Panc1 (cell line): ENCODE results near the gene LMNB1. TPM values are rescaled to one million over a fixed set of nuclear protein-coding genes. Genes with fewer than 3 reads are reported as not detected.

Experiments
- ATAC-seq: fragments of 200-7000 bp; cut with Tn5 transposase; 2 replicates; pipeline ENCODE4 v1.9.1; 2020; ENCODE audit warnings: mild to moderate bottlenecking, moderate library complexity
- BruUV-seq: library from RNA; stranded (reverse); fragments of 400-500 nt; replicated peaks from 2 replicates; lab custom pipeline; 2021; lab: Mats Ljungman, UMichigan
- CTCF ChIA-PET: fragments of 300-600 bp; sonication (Branson Sonifier 250); formaldehyde crosslinking; loops from one replicate; lab custom pipeline; 2022; ENCODE audit warnings: antibody characterized with exemption; lab: Charles Lee
- POLR2A ChIA-PET: fragments of 300-600 bp; sonication (Branson Sonifier 250); formaldehyde crosslinking; loops from one replicate; lab custom pipeline; 2022; ENCODE audit warnings: antibody characterized with exemption; lab: Charles Lee
- DNase-seq: peaks from one replicate; pipeline ENCODE4 v3.0.0-alpha.2; 2010; ENCODE audit warnings: low read depth, low spot score
- H3K27ac ChIP-seq: 2 replicates; pipeline ENCODE4 v1.5.1; 2011; ENCODE audit warnings: mild to moderate bottlenecking, low read length, inconsistent platforms
- H3K27me3 ChIP-seq: fragments of 200-500 bp; sonication (Bioruptor generic); 2 replicates; pipeline ENCODE4 v1.6.0; 2014; ENCODE audit warnings: low read length, inconsistent platforms; ENCODE audit not compliant: control insufficient read depth, insufficient read depth
- H3K36me3 ChIP-seq: fragments of 200-500 bp; sonication (Bioruptor generic); 2 replicates; pipeline ENCODE4 v1.5.1; 2014; ENCODE audit warnings: inconsistent platforms, mild to moderate bottlenecking, low read length, moderate library complexity; ENCODE audit not compliant: control insufficient read depth, insufficient read depth
- H3K4me1 ChIP-seq: 2 replicates; pipeline ENCODE4 v1.5.1; 2011; ENCODE audit warnings: inconsistent platforms, mild to moderate bottlenecking, low read length, moderate library complexity; ENCODE audit not compliant: control insufficient read depth, insufficient read depth
- H3K4me3 ChIP-seq, 2 experiments: 2 replicates each; pipeline ENCODE4 v1.5.1; 2011 to 2012; ENCODE audit warnings: low read depth in 2 of 2, low read length in 2 of 2, mild to moderate bottlenecking in 2 of 2, inconsistent platforms in 1 of 2, moderate library complexity in 1 of 2
- H3K9me3 ChIP-seq: fragments of 200-500 bp; sonication (Bioruptor generic); 2 replicates; pipeline ENCODE4 v1.5.1; 2014; ENCODE audit warnings: low read depth, mild to moderate bottlenecking, inconsistent platforms, low read length, moderate library complexity; ENCODE audit not compliant: control insufficient read depth, insufficient read depth
- CTCF ChIP-seq: fragments of 450-650 bp; IDR thresholded peaks from 2 replicates; pipeline ENCODE4 v1.5.1; 2017; ENCODE audit warnings: mild to moderate bottlenecking
- POLR2AphosphoS5 ChIP-seq: IDR thresholded peaks from 2 replicates; pipeline ENCODE4 v1.6.1; 2012; ENCODE audit warnings: mild to moderate bottlenecking, low read depth, low read length, moderate library complexity
- REST ChIP-seq, 2 experiments: IDR thresholded peaks; 2 replicates each; pipeline ENCODE4 v1.6.1; 2011 to 2012; ENCODE audit warnings: low read depth in 2 of 2, control low read depth in 1 of 2, low read length in 1 of 2, mild to moderate bottlenecking in 1 of 2, moderate library complexity in 1 of 2; ENCODE audit not compliant: insufficient read depth in 1 of 2
- SIN3A ChIP-seq: IDR thresholded peaks from 2 replicates; pipeline ENCODE4 v1.6.1; 2012; ENCODE audit warnings: low read depth, mild to moderate bottlenecking, low read length, moderate library complexity, borderline replicate concordance; ENCODE audit not compliant: insufficient read depth
- TCF7L2 ChIP-seq: IDR thresholded peaks from 2 replicates; pipeline ENCODE4 v1.6.1; 2011; ENCODE audit warnings: mild to moderate bottlenecking, low read depth, low read length, inconsistent platforms
- in situ Hi-C: cut with HindIII; loops from 2 replicates; pipeline ENCODE4 v1.10.0; 2016; ENCODE audit warnings: low sequenced_read_pairs, low pct_unique_long_range_greater_than_20kb
- intact Hi-C: fragments of 100-400 bp; cut with micrococcal nuclease; formaldehyde crosslinking; loops from one replicate; pipeline ENCODE4 v1.10.0; 2022; ENCODE audit not compliant: unreplicated experiment
- total RNA-seq: library from RNA; stranded (reverse); gene quantifications from one replicate; pipeline ENCODE4 v1.2.1, GENCODE V29; 2021; ENCODE audit not compliant: unreplicated experiment

Gene LMNB1
- total RNA-seq, 1 experiment from 2014 or later, result 122 TPM

DNA sequence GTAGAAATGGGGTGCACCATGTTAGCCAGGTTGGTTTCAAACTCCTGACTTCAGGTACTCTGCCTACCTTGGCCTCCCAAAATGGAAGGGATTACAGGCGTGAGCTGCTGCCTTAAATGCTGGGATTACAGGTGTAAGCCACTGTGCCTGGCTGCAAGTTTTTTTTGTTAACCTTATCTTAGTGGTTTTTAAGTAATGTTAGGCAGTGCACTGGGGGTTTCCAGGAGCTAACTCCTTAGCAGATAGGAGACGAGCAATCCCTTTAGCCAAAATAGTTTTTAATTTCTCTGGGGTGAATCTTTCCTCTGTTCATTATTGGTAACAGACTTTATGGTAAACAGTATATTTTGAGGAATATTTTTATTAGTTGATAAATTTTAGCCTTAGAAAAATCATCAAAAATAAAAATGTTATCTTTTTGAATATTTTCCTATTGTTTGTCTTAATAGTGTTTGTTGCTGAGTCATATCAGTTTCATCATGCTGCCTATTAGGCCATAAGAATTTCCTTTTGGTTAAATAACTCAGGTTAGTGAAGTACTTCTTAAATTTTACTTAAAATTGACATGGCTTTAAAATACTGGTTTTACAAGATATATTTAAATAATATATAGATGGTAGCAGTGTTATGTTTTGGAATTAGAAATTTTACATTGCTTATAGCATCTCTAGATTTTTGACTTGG, 37.9 kb downstream of the LMNB1 start:
- in situ Hi-C loops (no loop called here), intact Hi-C loops (no loop called here)
- ChIA-PET CTCF (no interaction called here), POLR2A (no interaction called here)
- ATAC-seq (no peak), DNase-seq (no peak)
- no peaks in the 10 kb centered on the region for H3K27me3 ChIP-seq
- peaks cover 45% of the 10 kb centered on the region for H3K36me3 ChIP-seq
- no TSS peak for BruUV-seq
- no peaks in the 10 kb centered on the region for H3K4me1 ChIP-seq
- H3K4me3 ChIP-seq, result no peak overlapping the region
- no peaks in the 10 kb centered on the region for H3K9me3 ChIP-seq
- no peak overlapping the region for H3K27ac ChIP-seq
- TF ChIP-seq CTCF (no peak), REST (IDR thresholded peaks at IDR 0.05; ENCODE audit: insufficient read depth in 1 of 2, low read depth in 2 of 2, low read length in 1 of 2) (no peak), SIN3A (no peak), TCF7L2 (no peak), POLR2AphosphoS5 (no peak)

DNA sequence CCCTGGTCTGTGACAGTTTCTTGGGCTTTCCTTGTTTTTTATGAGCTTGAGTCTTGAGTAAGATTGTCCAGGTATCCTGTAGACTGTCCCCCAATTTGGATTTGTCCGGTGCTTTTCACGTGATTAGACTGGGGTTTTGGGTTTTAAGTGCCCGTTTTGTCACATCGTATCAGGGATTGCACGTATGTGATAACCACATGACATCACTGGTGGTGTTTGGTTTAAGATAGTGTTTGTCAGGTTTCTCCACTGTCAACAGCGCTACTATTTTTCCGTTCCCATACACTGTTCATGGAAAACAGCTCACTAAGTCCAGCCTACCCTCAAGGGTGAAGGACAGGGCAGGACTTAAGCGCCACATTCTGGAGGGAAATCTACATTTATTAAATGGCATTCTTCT, 39.7 kb downstream of the LMNB1 start:
- ATAC-seq (no peak), DNase-seq (no peak)
- ChIA-PET POLR2A (no interaction called here), CTCF (interaction anchor here (0.5 kb wide), 1 partner anchor 208 kb away, joined by 6 read pairs; no protein-coding TSS in a partner anchor)
- Histone ChIP-seq H3K27me3 (no peaks in the 10 kb centered on the region), H3K4me3 (no peak overlapping the region), H3K4me1 (no peaks in the 10 kb centered on the region), H3K9me3 (no peaks in the 10 kb centered on the region), H3K36me3 (peaks cover 36% of the 10 kb centered on the region), H3K27ac (no peak overlapping the region)
- intact Hi-C loops (no loop called here), in situ Hi-C loops (no loop called here)
- BruUV-seq, result no TSS peak
- TF ChIP-seq TCF7L2 (no peak), REST (IDR thresholded peaks at IDR 0.05; ENCODE audit: insufficient read depth in 1 of 2, low read depth in 2 of 2, low read length in 1 of 2) (no peak), CTCF (no peak), POLR2AphosphoS5 (no peak), SIN3A (no peak)
